SK-N-SH (cell line): ENCODE results near the gene SH3TC1.

Source experiments
- EP300 ChIP-seq, 2 experiments: IDR thresholded peaks; 2 replicates each; pipeline versions ENCODE4 v1.4.0 to v1.6.1; 2012; ENCODE audit warnings: borderline replicate concordance in 1 of 2, low read depth in 1 of 2, low read length in 1 of 2
- POLR2AphosphoS5 ChIP-seq: IDR thresholded peaks from 2 replicates; pipeline ENCODE4 v1.6.1; 2012; ENCODE audit warnings: low read depth, low read length
- RCOR1 ChIP-seq: fragments of 150-350 bp; IDR thresholded peaks from 2 replicates; pipeline ENCODE4 v1.6.1; 2017; ENCODE audit warnings: antibody characterized with exemption, low read length
- REST ChIP-seq: IDR thresholded peaks from 2 replicates; pipeline ENCODE4 v1.6.1; 2012; ENCODE audit warnings: mild to moderate bottlenecking, low read depth, low read length, moderate library complexity

- no peak for TF ChIP-seq EP300 (IDR thresholded peaks at IDR 0.05; ENCODE audit: borderline replicate concordance in 1 of 2, low read depth in 1 of 2, low read length in 1 of 2)
- no peak for TF ChIP-seq REST
- TF ChIP-seq POLR2AphosphoS5: no peak
- no peak for TF ChIP-seq RCOR1
Observed at GRCh38 chr4:8201321-8201781, 2.3 kb downstream of the SH3TC1 start.
